Inflammatory macrophage treated with lipopolysaccharide for 1 hour (primary cell): ENCODE measurements around the gene OTUD3.
"Not testable (repeated sequence)": the region's sequence is repeated elsewhere in the genome, so short reads cannot be mapped to it uniquely, and the experiment has no call there.

Source experiments
- DNase-seq, 2 donors: peaks; one replicate each; pipeline ENCODE4 v3.0.0-alpha.2; 2020 to 2022

OTUD3 gene

DNA sequence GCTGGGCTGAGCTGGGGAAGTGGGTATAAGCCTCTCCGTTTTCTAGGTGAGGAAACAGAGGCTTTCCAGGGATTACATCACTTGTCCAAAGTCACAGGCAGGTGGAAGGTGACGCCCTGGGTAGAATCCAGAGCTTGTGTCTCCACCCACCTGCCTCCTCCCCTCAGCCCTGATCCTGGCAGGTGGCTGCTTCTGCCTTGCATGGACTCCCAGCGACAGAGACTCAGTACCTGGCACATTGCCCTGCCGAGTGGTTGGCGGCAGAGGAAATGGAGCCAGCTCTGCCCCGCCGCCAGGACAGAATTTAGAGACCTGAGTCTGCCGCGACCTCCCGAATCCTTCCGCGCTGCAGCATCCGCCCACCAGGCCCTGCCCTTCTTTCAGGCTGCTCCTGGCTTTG lies 39.1 kb downstream of the OTUD3 start:
- no peak for DNase-seq

DNA sequence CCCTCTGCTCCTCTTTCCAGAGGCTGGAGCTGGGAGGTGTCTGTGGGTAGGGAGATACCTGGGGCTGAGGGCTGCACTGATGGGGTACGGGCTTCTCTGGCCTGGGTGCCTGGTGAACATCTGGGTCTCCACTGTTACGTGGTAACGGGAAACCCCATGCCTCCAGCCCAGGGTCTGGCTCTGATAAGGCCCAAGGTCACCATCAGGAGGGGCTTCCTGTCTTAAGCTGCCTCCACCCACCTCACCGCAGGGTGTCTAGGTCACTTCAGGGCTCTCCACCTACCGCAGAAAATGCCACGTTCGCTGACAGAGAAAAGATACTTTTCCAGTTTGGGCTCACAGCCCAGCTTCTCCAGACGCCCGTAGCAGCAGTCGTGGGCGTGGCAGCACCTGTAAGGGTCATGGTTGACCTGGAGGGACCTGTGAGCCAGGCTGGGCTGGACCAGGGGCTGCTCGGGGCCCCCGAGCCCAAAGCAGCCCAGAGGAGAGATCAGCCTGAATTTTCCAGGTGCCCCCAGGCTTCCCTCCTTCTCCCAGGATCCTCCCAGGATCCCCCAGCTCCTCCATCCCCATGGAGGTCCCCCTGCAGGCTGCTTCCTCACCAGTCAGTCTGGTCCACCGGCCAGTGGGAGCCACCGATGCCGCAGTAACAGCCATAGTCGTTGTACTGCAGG lies 40.0 kb downstream of the OTUD3 start:
- DNase-seq = no peak

DNA sequence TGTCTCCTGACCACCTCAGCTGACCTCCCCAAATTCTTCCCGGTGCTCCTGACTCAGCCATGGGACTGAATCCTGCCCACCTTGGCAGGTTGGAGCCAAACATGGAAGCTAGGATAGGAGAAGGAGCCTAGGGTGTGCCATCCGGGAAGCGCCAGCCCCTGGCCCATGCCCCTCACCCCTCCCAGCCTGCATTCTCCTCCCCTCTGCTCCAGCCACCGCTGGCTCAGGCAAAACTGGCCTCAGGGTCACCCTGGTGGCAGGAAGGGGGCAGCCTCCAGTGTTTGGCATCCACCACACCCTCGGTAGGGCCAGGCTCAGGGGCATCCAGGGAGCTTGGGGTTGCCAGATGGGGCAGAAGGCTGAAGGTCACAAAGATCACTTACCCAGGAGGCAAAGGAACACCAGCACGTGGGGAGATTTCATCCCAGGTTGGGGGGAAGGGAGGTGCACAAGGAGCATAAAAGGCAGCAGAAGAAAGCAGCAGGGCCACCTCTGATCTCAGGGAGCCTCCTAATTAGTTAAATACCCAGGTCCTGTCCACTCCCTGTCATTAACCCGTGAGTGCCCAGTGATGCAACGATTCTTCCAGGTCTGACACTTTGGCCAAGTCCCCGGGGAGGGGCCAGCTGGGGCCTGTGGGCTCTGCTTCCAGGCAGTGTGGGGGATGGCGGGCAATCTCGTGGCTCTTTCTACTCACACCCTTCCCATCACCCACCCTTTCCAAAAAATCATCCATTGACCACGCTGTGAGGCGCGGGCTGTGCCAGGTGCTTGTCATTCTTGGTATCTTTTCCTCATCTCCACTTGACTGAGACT lies 41.1 kb downstream of the OTUD3 start, which contains the start of gene PLA2G2E:
Gene PLA2G2E (minus strand): TSS at position 481 of the 816 bp plus-strand sequence. CDS start 58 bp downstream, at position 423.
- DNase-seq = no peak

DNA sequence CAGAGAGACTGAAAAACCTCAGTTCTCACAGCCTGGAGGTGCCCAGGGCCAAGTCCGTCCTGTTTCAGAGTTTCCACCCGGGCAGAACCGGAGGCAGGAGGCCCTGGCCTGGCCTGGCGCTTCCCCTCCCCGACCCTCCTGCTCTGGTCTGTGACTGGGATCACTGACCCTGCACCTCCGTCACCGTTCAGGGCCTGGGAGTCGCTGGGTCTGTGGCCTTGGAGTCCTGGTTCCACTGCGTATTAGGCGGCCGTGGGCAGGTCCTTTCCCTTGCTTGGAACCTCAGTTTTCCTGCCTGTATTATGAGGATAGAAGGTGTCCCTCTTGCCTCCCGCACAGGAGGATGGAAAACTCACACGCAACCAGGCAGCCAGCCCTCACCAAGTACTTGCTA lies 41.8 kb downstream of the OTUD3 start:
- DNase-seq = no peak

GRCh38 chr1:19925342-19926070 lies 43.3 kb downstream of the OTUD3 start:
- DNase-seq = no peak

DNA sequence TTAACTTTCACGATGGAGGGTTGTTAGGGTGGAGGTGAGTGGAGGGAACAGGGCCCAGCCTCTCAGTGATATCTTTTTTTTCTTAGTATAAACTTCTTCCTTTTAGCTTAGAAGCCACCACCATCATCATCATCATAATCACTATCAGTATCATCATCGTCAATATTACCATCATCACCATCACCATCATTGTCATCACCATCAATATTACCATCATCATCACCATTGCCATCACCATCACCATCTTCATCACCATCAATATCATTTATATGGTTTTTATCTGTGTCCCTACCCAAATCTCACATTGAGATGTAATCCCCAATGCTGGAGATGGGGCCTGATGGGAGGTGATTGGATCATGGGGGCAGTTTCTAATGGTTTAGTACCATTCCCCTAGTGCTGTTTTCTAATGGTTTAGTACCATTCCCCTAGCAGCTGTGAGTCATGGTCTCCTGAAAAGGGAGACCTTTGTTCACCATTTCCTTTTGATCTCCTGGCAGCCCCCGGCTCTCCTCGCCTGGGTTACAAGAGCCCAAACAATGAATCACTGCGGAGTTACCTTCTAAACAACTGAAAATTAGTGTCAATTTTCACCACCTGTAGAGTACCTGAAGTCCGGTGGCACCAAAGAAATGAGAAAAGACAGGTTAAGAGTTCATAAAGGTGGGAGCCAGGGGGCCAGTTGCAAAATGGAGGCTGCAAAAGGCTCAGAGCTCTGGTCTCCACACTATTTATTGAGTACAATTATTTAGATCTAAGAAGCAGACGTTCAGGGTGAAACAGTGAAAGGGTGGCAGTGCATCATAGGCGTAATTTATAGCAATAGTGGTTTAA lies 44.3 kb downstream of the OTUD3 start:
- no peak for DNase-seq

- not testable (repeated sequence) for DNase-seq
Measured at GRCh38 chr1:19927130-19927421, 44.9 kb downstream of the OTUD3 start.

DNA sequence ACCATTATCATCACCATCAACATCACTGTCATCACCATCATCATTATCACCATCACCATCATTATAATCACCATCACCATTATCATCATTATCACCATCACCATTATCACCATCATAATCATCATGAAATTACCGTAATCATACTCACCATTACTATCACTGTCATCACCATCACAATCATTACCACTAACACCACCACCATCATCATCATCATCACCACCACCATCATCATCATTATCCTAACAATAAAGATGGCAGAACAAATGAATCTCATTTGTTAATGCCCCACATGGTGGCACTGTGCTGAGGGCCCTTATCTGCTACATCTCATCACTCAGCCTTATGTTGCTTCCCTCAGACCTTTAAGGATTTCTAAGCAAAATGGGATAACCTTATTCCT lies 50.7 kb downstream of the OTUD3 start:
- no peak for DNase-seq

GRCh38 chr1:19934336-19934735 lies 52.1 kb downstream of the OTUD3 start:
- no peak for DNase-seq

DNA sequence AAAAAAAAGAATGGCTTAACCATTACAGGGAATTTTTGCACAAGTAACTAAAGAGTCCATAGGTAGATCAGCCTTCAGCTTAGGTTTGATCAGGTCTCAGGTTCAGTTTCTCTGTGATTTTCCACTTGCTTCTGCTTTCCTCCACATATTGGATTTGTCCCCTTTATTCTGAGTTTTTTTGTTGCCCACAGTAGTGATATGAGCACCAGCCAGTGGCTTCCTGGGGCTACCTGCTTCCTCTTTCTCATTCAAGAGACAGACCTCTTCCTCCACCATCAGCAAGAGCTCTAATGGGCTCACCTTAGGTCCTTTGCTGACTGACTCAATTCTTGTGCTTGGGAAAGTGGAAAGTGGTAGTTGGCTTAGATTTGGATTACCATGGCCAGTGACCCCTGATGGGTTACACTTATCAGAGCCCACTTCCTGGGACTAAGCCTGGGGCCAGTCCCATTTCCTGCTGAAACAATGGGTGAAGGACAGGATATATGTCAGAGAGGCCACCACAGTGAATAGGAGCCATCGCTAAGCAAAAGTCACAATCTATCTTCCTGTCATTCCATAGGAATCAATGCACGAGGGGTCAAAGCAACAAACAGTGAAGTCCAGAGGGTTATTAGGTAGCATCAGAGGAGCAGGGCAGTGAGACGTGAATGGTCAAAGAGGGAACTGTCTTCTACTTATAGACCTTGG lies 54.0 kb downstream of the OTUD3 start:
- DNase-seq = no peak

- DNase-seq = no peak
Measured at GRCh38 chr1:19938472-19938871, 56.3 kb downstream of the OTUD3 start.

DNA sequence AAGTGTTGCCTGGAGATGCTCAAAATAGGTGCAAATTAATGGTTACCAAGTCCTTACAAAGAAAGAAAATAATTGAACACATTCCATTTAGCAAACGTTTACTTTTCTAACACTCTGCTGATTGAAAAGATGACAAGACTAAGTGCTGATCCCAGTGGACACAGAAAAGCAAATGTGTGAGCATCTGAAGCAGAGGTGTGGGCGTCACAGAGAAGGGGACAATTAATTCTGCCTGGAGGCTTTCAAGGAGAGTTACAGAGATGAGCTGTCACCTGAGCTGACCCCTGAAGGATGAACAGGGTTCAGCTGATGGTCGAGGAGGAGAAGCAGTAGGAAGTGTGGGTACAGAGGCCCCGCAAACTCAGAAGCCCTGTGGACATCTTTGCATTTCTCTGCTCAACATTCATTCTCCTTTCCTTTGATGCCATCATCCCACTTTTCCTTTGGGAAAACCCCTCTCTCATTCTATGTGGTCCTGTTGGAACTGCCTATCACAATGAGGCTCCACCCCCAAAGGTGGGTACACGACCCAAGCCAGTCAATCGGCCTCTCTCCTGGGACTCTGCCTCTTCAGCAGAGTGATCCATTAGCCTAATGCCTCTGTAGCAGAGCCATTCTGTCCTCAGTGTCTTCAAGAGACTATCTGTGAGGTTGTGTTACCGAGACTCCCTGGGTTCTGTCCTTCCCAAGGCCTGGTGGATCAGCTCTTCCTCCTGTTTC lies 58.5 kb downstream of the OTUD3 start:
- DNase-seq = no peak

DNA sequence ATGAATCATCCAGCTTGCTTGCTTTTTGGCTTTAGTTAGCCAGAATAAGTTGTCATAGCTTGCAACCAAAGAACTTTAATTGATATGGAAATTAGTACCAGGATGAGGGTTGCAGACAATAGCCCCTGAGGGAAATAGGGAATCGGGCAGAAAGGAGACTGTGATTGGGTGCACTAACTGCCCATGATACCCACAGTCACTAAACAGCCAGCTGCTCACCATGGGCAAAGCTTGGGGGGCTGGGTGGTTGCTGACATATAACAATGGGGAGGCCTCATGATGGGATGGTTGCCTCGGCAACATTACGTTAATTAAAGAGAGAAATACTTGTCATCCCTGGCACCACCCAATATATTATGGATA lies 59.0 kb downstream of the OTUD3 start:
- no peak for DNase-seq

DNA sequence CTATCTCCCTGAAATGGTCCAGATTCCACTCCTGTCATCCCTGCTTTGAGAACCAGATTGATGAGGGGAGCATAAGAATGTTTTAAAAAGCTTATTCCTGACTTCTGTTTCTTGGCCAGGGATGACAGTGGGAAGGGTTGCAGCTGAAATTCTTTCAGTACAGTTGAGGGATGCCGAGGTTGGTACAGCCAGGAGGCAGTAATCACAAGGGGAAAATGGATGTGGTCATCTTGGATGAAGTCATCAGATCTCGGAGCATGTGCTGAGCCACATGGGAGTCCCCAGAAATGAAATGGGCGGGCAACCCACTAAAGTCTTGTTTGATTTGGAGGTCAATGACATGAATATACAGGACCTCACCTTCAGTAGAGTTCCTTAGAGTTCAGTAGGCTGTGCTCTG lies 59.9 kb downstream of the OTUD3 start:
- DNase-seq = peak; percentile 2 to 15

DNA sequence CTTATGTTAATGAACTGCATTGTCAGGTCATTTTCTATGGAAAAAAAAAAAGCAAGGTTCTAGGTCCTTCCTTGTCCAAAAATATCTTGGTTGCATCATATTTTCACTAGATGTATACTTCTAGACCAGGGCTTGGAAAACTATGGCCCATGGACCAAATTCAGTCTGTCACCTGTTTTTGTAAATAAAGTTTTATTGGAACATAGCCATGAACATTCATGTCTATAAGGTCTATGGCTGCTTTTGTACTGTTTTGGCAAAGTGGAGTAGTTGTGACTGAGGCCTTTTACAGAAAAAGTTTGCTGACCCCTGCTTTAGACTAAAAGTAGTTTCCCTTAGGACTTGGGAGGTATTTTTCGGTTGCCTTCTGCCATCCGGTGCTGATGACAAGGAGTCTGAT lies 60.5 kb downstream of the OTUD3 start:
- DNase-seq = no peak

- DNase-seq = no peak
Measured at GRCh38 chr1:19945914-19946313, 63.7 kb downstream of the OTUD3 start.

- DNase-seq = no peak
Measured at GRCh38 chr1:19946331-19946751, 64.1 kb downstream of the OTUD3 start.

GRCh38 chr1:19946971-19947370 lies 64.8 kb downstream of the OTUD3 start:
- DNase-seq = no peak

DNA sequence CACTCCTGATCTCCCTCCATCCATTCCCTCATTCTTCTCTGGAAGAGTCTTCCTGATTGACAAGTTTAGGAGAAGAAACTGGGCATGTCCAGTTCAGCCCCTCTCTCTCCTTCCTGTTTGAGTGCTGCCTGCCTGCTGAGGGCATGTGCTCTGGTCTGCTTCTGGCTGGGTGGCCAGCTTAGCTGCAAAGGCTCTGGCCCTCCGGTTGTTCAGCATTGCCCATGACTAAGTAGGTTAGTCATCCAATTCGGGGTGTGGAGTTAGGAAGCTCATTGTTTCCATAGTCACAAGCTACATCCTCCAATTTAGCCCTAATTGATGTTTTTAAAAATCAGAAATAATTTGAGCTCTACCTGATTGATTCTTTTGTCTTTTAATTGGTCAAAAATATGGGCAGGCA lies 66.8 kb downstream of the OTUD3 start:
- DNase-seq = no peak

DNA sequence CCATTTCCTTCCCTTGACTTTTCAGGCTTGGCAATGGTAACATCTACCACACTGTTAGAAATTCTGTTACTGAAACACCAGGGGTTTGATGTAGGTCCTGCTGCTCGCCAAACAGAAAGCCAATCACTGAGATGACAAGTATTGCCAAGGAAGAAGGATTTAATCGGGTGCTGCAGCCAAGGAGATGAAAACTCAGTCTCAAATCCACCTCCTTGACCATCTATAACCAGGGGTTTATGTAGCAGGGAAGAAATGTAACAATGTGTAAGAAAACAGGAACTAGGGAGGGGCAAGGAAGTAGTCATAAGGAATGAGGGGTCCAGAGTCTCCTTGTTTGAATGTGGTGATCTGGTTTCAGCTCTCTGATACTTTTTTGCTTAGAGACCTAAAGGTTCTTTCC lies 71.9 kb downstream of the OTUD3 start:
- DNase-seq = no peak

- no peak for DNase-seq
Measured at GRCh38 chr1:19955534-19956170, 73.5 kb downstream of the OTUD3 start.
